ENCODE data around the gene SPATS2L.

- no peak for TF ChIP-seq CTCF (IDR thresholded peaks at IDR 0.05)
- no peak for TF ChIP-seq POLR2AphosphoS5 (IDR thresholded peaks at IDR 0.05)
- TF ChIP-seq POLR2A (IDR thresholded peaks at IDR 0.05): no peak
- no peak for TF ChIP-seq EP300 (IDR thresholded peaks at IDR 0.05)
Observed at GRCh38 chr2:200461846-200462710, 155.6 kb downstream of the SPATS2L start.
